ENCODE measurements around the gene FRMPD1.

FRMPD1 gene

DNA sequence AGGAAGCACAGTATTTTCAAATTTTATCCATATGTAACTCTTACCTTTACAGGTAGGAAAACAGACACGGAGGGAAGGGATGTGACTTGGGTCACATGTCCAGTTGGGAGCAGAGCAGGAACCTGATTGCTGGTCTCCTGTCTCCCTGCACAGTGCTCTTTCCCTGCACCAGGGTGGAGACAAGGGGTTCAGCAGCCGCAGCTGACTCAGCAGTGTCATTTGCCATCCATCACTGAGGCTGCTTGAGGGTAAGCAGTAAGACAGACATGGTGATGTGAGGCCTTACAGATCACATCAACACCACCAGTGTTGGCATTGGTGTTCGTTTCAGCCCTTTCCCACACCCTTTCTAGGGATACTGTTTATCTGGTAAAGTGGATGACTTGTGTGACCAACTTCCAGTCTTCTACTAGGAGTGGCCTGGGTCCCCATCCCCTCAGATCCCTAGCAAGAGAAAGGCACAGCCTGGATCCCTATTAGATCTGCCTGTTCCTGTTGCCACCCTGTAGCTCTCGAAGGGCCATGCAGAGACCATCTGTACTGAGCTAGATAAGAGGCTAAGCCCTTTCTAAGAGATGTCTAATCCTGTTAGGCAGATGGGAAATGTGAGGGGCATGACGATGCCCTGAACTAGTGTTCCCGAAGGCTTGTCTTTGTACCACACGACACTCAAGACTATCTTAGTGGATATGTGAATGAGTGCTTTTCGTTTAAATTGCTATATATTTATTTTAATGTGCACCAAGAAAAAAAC lies 29.1 kb downstream of the FRMPD1 start:
- DNase-seq = no peak

DNA sequence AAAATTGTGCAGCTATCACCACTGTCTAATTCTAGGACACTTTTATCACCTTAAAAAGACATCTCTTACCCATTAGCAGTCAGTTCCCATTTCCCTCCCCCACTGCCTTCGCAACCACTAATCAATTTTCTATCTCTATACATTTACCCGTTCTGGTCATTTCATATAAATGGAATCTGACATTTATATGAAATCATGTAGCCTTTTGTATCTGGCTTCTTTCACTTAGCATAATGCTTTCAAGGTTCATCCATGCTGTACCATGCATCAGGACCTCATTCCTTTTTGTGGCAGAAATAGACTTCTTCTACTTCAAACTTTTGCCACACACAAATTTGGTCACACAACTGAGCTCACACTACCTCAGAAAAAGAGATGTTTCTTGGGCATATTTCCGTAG lies 32.2 kb downstream of the FRMPD1 start:
- no peak for DNase-seq

DNA sequence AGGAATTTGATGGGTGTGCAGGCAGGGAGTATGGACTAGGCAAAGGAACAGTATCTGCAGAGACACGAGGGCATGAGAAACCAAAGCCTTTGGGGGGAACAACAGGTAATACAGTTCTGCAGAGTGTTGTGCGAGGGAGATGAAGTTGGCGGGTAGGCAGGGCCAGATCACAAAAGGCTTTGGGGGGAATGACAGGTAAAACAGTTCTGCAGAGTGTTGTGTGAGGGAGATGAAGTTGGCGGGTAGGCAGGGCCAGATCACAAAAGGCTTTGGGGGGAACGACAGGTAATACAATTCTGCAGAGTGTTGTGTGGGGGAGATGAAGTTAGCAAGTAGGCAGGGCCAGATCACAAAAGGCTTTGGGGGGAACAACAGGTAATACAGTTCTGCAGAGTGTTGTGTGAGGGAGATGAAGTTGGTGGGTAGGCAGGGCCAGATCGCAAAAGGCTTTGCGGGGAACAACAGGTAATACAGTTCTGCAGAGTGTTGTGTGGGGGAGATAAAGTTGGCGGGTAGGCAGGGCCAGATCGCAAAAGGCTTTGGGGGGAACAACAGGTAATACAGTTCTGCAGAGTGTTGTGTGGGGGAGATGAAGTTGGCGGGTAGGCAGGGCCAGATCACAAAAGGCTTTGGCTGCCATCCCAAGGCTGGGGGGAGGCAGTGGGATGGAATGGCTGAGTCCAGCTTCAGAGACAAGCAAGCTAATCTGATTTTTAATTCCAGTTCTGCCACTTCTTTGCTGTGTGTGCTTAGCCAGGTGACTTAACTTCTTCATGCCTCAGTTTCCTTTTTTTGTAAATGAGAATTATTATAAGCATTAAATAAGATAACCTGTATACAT lies 33.0 kb downstream of the FRMPD1 start:
- DNase-seq = no peak

DNA sequence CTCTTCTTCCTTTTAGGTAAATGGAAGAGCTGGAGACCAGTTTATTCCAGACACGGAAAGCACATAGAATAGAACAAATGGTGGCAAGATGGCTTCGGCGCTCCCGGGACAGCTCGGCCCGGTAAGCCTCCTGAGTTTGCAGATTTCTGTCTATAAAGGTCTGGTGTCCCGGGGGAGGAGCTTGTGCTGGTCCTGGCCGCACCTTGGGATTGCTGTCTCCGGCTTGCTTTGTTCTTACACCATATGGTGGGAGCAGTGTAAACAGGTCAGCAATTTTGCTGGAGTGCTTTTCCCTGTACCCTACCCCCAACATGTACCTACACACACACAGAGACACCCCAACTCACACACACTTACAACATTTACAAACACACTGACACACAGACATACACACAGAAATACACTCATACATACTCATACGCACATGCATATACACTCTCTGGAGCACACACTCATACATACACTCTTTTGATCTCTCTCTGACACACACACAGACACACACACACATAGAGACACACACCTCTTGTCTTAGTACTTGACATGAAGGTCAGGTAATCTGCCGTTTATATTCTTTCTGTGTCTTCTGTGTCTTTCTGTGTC lies 42.0 kb downstream of the FRMPD1 start:
- no peak for DNase-seq

DNA sequence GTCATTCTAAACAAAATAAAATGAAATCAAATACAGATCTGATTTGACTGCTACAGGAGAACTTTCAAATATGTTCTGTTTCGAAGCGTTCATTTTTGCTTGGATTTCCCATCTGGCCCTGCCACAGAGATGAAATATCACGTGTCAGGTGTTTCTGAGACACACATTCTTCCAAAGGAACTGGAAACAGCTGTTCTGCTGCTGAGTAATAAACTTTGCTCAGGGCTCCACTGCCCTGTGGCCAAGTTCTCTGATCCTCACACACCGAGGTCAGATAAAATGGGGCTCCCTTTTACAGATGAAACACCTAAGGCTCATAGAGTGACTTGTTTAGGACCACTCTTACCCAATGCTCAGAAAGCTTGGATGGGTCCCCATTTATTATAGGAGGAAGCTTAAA lies 42.5 kb downstream of the FRMPD1 start:
- no peak for DNase-seq

DNA sequence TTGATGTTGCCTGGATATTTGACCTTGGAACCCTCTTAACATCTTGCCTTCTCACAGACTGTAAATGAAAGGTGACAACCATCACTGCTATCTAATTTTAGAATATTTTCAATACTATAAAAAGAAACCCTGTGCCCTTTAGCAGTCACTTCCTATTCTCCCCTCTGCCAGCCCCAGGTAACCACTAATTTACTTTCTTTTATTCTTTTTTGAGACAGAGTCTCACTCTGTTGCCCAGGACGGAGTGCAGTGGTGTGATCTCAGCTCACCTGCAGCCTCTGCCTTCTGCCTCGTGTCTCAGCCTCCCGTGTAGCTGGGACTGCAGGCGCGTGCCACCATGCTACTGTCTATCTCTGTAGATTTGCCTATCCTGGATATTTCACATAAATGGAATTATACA lies 43.6 kb downstream of the FRMPD1 start:
- no peak for DNase-seq

DNA sequence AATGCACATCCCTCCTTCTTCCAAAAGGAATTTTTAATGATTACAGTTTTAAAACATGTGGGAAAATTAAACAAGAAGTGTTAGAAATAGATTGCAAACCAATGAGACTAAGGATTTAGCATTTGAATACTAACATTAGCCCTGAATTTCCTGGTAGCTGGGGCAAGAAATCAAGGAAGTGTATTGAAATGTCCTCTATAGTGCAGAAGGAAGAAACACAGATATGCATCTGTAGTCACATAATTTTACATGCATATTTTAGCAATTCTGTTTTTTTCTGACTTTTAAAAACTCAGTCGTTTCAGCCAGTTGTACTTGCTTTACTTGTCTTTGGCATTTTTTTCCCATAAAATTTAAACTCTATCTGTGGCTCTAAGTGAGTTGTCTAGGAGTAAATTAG lies 45.8 kb downstream of the FRMPD1 start:
- no peak for DNase-seq

DNA sequence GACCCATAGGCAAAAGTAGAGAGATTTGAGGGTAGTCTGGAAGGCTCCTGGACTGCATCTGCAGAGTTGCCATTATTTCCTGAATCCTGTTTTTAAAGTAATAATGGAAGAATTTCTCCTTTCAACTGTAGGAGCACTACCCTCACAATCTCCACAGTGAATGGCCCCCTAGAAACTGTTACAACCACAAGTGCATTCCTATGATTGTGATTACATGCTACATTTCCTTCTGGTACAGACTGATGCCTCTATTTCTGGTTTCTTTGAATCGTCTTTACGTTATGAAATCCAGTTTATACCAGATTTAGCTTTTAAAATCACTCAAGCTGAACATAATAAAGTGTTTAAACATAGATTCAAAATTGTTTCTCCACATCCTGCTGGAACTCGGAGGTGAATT lies 49.4 kb downstream of the FRMPD1 start:
- DNase-seq = no peak

DNA sequence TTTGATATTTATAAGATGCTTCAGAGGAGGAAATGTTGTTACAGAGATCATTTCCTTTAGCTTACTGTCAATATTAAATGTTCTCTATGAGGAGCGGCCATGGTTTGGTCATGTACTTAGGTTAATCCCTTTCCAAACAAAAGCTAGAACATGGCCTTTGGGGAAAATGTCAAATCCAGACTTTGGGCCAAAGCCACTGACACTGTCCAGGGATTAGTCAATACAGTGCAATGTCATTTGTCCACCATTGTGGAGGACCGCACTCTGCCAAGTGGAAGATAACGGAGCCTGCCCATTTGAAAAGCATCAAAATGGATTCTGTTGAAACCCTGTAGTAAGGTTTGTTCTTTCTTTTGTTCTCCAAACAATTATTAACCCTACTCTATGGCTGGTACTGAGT lies 50.1 kb downstream of the FRMPD1 start:
- no peak for DNase-seq

DNA sequence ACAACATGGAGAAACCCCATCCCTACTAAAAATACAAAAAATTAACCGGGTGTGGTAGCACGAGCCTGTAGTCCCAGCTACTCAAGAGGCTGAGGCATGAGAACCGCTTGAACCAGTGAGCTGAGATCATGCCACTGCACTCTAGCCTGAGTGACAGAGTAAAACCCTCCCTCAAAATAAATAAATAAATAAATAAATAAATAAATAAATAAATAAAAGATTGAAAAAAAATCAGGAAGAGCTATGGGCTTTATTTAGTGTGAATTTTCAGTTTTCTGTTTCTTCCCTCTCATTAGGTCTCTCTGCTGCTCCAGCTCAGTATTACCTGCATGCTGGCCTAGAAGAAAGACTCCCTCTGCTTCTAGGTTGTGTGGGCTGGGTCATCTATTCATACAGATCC lies 55.0 kb downstream of the FRMPD1 start:
- DNase-seq = no peak

DNA sequence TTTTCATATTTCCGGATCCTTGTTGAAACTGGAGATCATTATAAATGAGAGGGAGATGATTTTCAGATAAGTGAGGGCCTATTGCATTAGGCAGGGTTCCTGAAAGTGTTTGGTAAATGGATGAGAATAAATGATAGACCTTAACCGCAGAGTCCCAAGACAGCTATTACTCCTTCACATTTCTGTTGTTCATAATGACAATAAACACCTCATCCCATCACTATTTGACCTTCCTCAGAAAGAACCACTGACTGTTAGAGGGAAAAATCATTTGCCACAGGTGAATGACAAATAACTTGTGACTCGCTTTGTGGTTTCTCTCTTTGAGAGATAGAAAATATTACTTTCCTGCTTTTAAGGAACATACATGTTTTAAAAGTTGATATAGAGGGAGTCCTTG lies 55.5 kb downstream of the FRMPD1 start:
- no peak for DNase-seq

DNA sequence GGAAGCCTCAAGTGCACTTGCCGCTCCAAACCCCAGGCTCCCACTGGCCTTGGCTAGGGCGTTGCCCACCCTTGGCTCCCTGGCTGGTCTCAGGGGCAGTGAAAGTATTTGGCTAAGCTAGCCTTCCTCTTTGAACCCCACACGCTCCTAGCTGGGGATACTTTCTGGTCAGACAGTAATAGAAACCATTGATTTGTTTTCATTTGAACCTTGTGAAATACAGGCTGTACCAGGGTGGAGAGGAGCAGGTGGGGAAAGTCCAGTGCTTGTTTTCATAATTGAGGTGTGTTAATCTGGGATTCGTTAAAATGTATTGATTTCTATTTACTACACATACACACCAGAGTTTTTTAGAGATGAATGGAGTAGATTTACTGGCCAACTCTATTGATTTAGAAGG lies 57.0 kb downstream of the FRMPD1 start:
- DNase-seq = no peak

DNA sequence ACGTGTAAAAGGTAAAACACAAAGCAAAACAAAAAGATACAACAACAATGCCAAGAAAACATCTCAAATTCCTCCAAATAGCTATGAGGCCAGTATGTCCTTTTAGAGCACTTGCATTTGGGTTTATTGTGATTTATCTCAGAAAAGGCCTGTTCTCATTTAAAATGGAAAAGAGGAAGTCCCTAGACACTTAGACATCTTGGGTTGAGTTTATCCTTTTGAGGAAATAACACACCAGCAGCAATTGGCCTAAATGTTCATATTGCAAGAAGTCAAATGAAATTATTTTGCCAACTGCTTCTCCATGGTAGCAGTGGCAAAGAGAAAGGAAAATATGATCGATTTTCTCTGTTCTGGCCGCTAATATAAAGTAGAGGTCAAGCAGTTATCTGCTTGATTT lies 59.3 kb downstream of the FRMPD1 start:
- no peak for DNase-seq

DNA sequence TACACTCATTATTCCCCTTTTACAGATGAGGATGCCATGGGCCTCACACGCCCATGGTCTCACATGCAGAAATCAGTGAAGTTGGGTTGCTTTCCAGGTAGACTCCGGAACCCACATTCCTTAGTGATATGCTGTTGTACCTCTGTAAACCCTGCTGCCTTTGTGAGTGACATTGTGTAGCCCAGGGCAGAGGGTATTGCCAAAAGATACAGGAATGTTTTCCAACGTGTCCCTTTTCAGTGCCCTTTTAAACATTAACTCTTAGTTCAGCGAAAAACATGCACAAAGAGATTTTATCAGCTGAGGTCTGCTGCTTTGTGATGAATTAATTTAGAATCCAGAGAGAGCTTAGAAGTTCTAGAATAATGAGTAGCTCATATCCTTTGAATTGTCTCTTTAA lies 64.5 kb downstream of the FRMPD1 start:
- DNase-seq = no peak

DNA sequence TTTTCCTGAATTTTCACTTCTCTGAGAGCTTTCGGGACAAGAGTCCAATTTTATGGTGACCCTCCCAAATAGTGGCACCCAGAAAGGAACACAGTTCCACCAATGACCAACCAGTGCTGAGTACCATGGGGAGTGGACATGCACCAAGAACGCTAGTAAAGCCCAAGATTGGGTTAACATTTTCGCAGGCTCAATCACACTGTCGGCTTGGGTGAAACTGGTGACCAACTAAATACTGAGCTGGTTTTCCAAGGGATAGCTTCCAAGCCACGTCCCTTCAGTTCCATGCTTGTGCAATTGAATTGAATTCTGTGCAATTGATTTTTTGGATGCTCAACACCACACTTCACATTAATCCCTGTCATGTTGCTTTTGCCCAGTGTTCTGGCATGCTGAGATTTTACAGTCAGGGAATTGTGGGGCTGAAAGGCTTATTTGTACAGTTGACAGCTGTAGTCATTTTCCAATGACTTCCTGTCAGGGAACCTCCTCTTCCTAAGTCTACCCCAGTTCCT lies 65.3 kb downstream of the FRMPD1 start:
- no peak for DNase-seq

DNA sequence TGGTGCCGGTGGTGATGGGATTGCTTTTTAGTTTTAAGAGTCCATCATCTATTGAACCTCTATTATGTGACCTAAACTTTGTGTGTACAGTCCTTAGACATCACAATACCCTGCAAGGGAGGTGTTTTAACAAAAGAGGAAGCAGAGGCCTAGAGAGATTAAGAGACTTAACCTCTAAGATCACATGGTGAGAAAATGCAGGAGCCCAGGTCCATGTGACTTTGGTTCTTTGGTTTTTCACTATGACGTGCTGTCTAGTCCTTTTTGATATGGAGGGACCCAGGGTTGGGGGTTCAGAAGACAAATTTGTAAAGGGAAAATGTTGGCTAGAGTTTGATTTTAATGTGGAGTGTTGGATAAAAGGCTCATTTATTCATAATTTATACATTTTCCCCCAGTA lies 68.8 kb downstream of the FRMPD1 start:
- DNase-seq = no peak

DNA sequence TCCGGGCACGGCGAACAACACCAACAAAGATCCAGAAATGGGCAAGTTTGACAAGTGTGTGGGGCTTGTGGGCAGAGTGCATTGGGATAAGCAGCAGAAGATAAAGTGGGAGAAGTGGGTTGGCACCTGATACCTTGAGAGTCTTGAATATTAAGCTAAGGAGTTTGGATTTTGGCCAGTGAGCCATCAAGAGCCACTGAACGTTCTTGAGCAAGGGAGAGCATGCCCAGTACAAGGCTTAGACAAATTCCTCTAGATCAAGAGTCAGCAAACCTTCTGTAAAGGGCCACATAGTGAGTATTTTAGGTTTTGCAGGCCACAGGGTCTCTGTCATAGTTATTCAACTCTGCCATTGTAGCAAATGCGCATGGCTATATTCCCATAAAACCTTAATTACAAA lies 76.3 kb downstream of the FRMPD1 start:
- DNase-seq = no peak

DNA sequence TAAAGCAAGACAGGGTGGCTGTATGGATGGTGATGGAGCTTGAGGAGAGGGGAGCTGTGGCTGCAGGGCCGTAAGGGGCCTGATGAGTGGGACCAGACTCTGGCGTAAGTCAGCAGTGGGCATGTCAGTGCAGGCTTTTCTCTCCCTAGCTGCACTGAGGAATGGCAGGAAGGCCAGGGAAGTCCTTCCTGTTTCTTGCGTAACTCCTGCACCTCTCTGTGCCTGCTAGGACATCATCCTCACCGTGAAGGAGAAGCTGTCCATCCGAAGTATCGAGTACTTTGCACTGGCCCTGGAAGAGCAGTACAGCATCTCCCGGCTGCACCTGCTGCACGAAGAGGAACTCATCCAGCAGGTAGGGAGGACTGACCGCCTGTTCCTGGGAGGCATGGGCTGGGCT lies 78.7 kb downstream of the FRMPD1 start:
- DNase-seq = no peak

DNA sequence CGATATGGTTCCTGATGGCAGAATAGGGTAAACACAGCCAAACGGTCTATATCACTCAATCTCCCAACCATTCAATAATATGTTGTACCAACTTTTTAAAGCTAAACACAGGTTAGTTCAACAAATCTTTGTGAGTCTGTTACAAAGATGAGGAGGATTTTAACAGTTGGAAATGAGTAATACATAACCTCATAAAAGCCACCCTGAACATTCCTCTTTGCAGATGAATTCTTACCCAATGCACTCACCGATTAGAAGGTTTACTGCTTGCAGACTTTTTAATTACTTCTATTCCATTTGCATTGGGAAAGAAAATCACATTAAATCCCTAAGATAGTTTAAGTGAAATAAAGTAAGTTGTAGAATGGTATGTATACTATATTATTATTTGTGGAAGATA lies 79.5 kb downstream of the FRMPD1 start:
- DNase-seq = no peak

DNA sequence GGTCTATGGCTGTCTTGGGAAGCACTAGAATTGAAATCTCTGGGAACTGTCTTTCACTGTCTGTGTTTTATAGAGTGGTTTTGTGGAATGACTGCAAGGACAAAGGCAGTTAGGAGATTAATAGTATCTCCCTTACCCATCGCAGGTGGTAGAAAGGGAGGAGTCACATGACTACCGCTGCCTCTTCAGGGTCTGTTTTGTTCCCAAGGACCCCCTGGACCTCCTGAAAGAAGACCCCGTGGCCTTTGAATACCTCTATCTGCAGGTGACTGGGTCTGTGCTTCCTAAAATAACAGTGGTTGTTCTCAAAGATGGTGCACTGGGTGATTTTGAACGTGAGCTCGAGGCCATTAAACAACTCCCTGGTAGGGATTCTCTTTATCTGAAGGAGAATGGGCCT lies 80.1 kb downstream of the FRMPD1 start:
- no peak for DNase-seq

DNA sequence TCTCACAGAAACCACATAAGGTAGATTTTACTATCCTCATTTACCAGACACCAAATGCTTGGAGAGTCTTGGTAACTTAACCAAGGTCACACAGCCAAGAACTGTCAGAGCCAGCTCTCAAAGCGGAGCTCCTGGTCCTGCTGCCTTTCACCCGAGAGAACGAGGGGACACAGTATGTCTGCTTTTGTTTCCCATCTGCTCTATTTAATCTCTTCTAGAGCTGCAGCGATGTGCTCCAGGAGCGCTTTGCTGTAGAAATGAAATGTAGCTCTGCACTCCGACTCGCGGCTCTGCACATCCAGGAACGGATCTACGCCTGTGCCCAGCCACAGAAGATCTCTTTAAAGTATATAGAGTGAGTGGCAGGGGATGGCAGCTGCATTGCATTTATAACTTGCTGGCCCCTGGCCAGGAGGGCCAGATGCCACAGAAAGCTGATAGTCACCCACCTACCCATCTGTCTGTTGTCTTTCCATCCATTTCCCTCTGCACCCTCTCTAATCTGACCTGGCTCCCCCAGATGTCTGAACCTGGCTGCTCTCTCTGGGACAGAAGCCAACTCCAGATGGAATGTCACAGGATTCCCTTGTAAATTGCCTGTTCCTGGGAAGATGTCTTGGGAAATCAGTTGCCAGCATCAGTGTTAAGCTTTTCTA lies 81.5 kb downstream of the FRMPD1 start:
- DNase-seq = no peak

DNA sequence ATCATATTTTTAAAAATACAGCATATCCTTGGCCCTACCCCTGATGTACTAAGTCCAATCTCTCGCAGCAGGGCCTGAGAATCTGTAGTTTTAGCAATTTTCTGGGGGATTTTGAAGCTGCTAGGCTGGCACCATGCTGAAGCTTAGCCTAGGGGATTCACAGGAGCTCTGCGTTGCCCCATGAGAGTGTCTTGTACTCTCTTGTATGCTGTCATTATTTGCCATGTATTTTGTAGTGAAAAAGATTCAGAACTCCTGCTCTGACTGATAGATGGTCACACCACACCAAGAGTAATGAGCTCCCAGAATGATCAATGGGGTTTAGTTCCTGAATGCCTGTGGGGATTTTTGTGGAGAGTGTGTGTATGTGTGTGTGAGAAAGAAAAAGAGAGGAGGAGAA lies 82.2 kb downstream of the FRMPD1 start:
- no peak for DNase-seq

DNA sequence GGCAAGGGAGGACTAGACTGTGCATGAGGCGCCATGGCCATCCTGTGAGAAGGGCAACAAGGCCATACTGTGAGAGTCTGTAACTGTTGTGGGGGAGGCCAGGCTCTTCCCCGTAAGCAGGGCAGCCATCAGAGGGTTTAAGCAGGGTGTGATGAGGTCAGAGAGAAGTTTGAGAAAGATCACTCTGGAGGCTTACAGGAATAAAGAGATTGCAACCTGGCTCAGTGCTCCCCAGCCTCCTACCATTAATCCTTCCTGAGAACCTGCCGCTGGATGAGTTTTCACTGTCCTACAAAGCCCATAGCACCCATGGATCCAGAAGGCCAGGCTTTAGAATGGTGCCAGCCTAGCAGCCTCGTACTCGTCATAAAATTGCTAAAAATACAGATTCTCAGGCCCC lies 88.5 kb downstream of the FRMPD1 start:
- DNase-seq = no peak
